Mammary epithelial cell (primary cell): ENCODE measurements around the gene ASXL3.

Experiments
- EZH2 ChIP-seq: IDR thresholded peaks from 2 replicates; pipeline ENCODE4 v1.6.1; 2012; ENCODE audit warnings: low read length, inconsistent platforms, borderline replicate concordance
- TF ChIP-seq, protein P1 (sequence below), 2 donors: IDR thresholded peaks in 1 of 2; conservative IDR thresholded peaks in 1 of 2; 2 replicates each; pipeline ENCODE4 v1.5.1; 2011 to 2012; ENCODE audit warnings: inconsistent platforms in 2 of 2, low read length in 2 of 2, mild to moderate bottlenecking in 2 of 2, control low read depth in 1 of 2, low read depth in 1 of 2; ENCODE audit not compliant: insufficient read depth in 1 of 2; ENCODE audit errors: extremely low read depth in 1 of 2

DNA sequence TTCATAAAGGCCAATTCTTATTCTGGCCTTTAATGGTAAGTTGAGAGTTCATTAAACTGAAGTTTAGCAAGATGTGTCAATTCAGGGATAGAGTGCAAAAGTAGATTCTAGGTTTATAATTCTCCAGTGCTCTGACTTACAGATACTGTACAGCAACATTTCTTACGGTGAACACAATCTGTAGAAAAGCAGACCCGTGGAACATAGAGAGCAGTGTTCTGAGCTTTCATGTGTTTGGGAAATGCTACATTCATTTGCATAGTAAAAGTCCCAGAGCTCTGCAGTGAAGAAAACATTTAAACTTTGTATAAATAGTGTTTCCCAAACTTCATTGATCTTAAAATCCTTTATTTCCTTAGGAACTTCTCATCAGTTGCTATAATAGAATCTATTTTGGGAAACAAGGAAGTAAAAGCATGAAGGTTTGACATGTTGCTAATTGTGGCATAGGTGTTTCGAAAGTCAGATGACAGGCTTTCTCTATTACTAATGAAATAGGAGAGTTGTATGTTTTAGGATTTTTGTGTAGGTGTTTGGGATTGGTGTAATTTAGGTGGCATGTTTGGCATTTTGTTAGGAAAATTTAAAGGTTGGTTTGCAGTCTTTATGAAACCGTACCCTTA, 138.2 kb downstream of the ASXL3 start:
- TF ChIP-seq, protein P1, sequence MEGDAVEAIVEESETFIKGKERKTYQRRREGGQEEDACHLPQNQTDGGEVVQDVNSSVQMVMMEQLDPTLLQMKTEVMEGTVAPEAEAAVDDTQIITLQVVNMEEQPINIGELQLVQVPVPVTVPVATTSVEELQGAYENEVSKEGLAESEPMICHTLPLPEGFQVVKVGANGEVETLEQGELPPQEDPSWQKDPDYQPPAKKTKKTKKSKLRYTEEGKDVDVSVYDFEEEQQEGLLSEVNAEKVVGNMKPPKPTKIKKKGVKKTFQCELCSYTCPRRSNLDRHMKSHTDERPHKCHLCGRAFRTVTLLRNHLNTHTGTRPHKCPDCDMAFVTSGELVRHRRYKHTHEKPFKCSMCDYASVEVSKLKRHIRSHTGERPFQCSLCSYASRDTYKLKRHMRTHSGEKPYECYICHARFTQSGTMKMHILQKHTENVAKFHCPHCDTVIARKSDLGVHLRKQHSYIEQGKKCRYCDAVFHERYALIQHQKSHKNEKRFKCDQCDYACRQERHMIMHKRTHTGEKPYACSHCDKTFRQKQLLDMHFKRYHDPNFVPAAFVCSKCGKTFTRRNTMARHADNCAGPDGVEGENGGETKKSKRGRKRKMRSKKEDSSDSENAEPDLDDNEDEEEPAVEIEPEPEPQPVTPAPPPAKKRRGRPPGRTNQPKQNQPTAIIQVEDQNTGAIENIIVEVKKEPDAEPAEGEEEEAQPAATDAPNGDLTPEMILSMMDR (conservative IDR thresholded peaks at IDR 0.05 in 1 of 2, IDR thresholded peaks at IDR 0.05 in 1 of 2; ENCODE audit: extremely low read depth in 1 of 2, insufficient read depth in 1 of 2, low read depth in 1 of 2, low read length in 2 of 2), result no peak
- TF ChIP-seq EZH2, result no peak
